H9 (cell line): ENCODE measurements around the gene CFAP90. TPM values are rescaled to one million over a fixed set of nuclear protein-coding genes. Genes with fewer than 3 reads are reported as not detected.

Source experiments
- DNase-seq: peaks from one replicate; pipeline ENCODE4 v3.0.0-alpha.2; 2017
- H2AFZ ChIP-seq: one replicate; pipeline ENCODE4 v1.6.1; 2013; ENCODE audit warnings: mild to moderate bottlenecking, low read length, control low read depth, moderate library complexity
- H2AK5ac ChIP-seq: 2 replicates; pipeline ENCODE4 v1.6.1; 2013; ENCODE audit warnings: low read length, control low read depth, mixed read lengths; ENCODE audit not compliant: insufficient read length
- H2BK120ac ChIP-seq: one replicate; pipeline ENCODE4 v1.6.1; 2013; ENCODE audit warnings: low read depth, mild to moderate bottlenecking, low read length, control low read depth, inconsistent platforms; ENCODE audit not compliant: poor library complexity, severe bottlenecking
- H2BK12ac ChIP-seq: 2 replicates; pipeline ENCODE4 v1.6.1; 2013; ENCODE audit warnings: low read length, control low read depth, mixed read lengths, low read depth; ENCODE audit not compliant: insufficient read length
- H2BK15ac ChIP-seq: 2 replicates; pipeline ENCODE4 v1.6.1; 2013; ENCODE audit warnings: low read depth, low read length, control low read depth
- H2BK20ac ChIP-seq: one replicate; pipeline ENCODE4 v1.6.1; 2013; ENCODE audit warnings: low read depth, mild to moderate bottlenecking, low read length, control low read depth, inconsistent platforms; ENCODE audit not compliant: poor library complexity, severe bottlenecking
- H2BK5ac ChIP-seq: 2 replicates; pipeline ENCODE4 v1.6.1; 2013; ENCODE audit warnings: low read length, control low read depth, mixed read lengths; ENCODE audit not compliant: insufficient read length
- H3K14ac ChIP-seq: 2 replicates; pipeline ENCODE4 v1.6.1; 2013; ENCODE audit warnings: low read length, control low read depth; ENCODE audit not compliant: insufficient read depth
- H3K18ac ChIP-seq: 2 replicates; pipeline ENCODE4 v1.6.1; 2013; ENCODE audit warnings: low read depth, mild to moderate bottlenecking, mixed read lengths, low read length, control low read depth; ENCODE audit not compliant: insufficient read length
- H3K23ac ChIP-seq: 2 replicates; pipeline ENCODE4 v1.6.1; 2013; ENCODE audit warnings: low read length, control low read depth, mixed read lengths, low read depth; ENCODE audit not compliant: insufficient read length
- H3K23me2 ChIP-seq: 2 replicates; pipeline ENCODE4 v1.6.1; 2013; ENCODE audit warnings: low read depth, mild to moderate bottlenecking, mixed read lengths, low read length, control low read depth; ENCODE audit not compliant: insufficient read length, poor library complexity, severe bottlenecking
- H3K27ac ChIP-seq: 2 replicates; pipeline ENCODE4 v1.5.1; 2013; ENCODE audit warnings: low read length, control low read depth, mixed read lengths, low read depth; ENCODE audit not compliant: insufficient read length
- H3K27me3 ChIP-seq: 2 replicates; pipeline ENCODE4 v1.6.1; 2013; ENCODE audit warnings: low read length, control low read depth, inconsistent platforms; ENCODE audit not compliant: insufficient read depth
- H3K4ac ChIP-seq: 2 replicates; pipeline ENCODE4 v1.6.1; 2013; ENCODE audit warnings: low read depth, mild to moderate bottlenecking, control low read depth, inconsistent platforms, low read length, moderate library complexity
- H3K4me1 ChIP-seq: 2 replicates; pipeline ENCODE4 v1.6.1; 2013; ENCODE audit warnings: low read length, control low read depth, inconsistent platforms; ENCODE audit not compliant: insufficient read depth
- H3K4me2 ChIP-seq: 2 replicates; pipeline ENCODE4 v1.6.1; 2013; ENCODE audit warnings: low read length, control low read depth, mixed read lengths; ENCODE audit not compliant: insufficient read length, insufficient read depth
- H3K56ac ChIP-seq: 2 replicates; pipeline ENCODE4 v1.6.1; 2013; ENCODE audit warnings: low read depth, mild to moderate bottlenecking, mixed read lengths, low read length, control low read depth; ENCODE audit not compliant: insufficient read length
- H3K79me1 ChIP-seq: 2 replicates; pipeline ENCODE4 v1.6.1; 2013; ENCODE audit warnings: low read depth, mild to moderate bottlenecking, moderate library complexity, low read length, control low read depth, inconsistent platforms; ENCODE audit not compliant: insufficient read depth, poor library complexity, severe bottlenecking
- H3K79me2 ChIP-seq: 2 replicates; pipeline ENCODE4 v1.6.1; 2013; ENCODE audit warnings: low read length, control low read depth, inconsistent platforms; ENCODE audit not compliant: insufficient read depth
- H3K9ac ChIP-seq: 2 replicates; pipeline ENCODE4 v1.6.1; 2013; ENCODE audit warnings: low read length, control low read depth, mixed read lengths; ENCODE audit not compliant: insufficient read length; ENCODE audit errors: extremely low read depth
- H3K9me3 ChIP-seq: one replicate; pipeline ENCODE4 v1.6.1; 2013; ENCODE audit warnings: low read depth, low read length, inconsistent platforms; ENCODE audit not compliant: control insufficient read depth
- H3T11ph ChIP-seq: one replicate; pipeline ENCODE4 v1.6.1; 2013; ENCODE audit warnings: mild to moderate bottlenecking, low read length, control low read depth, inconsistent platforms
- H4K20me1 ChIP-seq: one replicate; pipeline ENCODE4 v1.6.1; 2013; ENCODE audit not compliant: control insufficient read depth, insufficient read length, insufficient read depth
- H4K5ac ChIP-seq: 2 replicates; pipeline ENCODE4 v1.6.1; 2013; ENCODE audit warnings: low read depth, mild to moderate bottlenecking, mixed read lengths, low read length, control low read depth; ENCODE audit not compliant: insufficient read length
- H4K8ac ChIP-seq: replicated peaks from 2 replicates; pipeline ENCODE4 v1.6.1; 2013; ENCODE audit warnings: low read length, control low read depth, mixed read lengths, low read depth; ENCODE audit not compliant: insufficient read length
- H4K91ac ChIP-seq: 2 replicates; pipeline ENCODE4 v1.6.1; 2013; ENCODE audit warnings: low read depth, mild to moderate bottlenecking, moderate library complexity, mixed read lengths, low read length, control low read depth; ENCODE audit not compliant: insufficient read length
- H3K27ac Mint-ChIP-seq, 3 experiments: 2 replicates in 2 of 3; 3 replicates in 1 of 3; pipeline ENCODE4 v1.8.0; 2020 to 2021; ENCODE audit warnings: mixed read lengths in 3 of 3, mild to moderate bottlenecking in 1 of 3, moderate library complexity in 1 of 3
- H3K27me3 Mint-ChIP-seq: 2 replicates; pipeline ENCODE4 v1.8.0; 2021; ENCODE audit warnings: low read depth, mild to moderate bottlenecking, moderate library complexity, mixed read lengths
- H3K36me3 Mint-ChIP-seq, 3 experiments: 2 replicates in 2 of 3; 3 replicates in 1 of 3; pipeline ENCODE4 v1.8.0; 2020 to 2021; ENCODE audit warnings: low read depth in 3 of 3, mixed read lengths in 3 of 3; ENCODE audit not compliant: insufficient read depth in 1 of 3
- H3K4me1 Mint-ChIP-seq, 2 experiments: 2 replicates each; pipeline ENCODE4 v1.8.0; 2020; ENCODE audit warnings: mixed read lengths in 2 of 2
- H3K4me3 Mint-ChIP-seq, 2 experiments: 2 replicates in 1 of 2; 3 replicates in 1 of 2; pipeline ENCODE4 v1.8.0; 2020 to 2021; ENCODE audit warnings: mild to moderate bottlenecking in 2 of 2, mixed read lengths in 2 of 2, moderate library complexity in 1 of 2
- H3K9me3 Mint-ChIP-seq, 2 experiments: 2 replicates in 1 of 2; 3 replicates in 1 of 2; pipeline ENCODE4 v1.8.0; 2020; ENCODE audit warnings: mild to moderate bottlenecking in 2 of 2, mixed read lengths in 2 of 2, moderate library complexity in 1 of 2
- WGBS: extraction: QIAGEN DNeasy Blood & Tissue Kit; methylation state at CpG from one replicate; pipeline ENCODE4 v1.1.7; 2013; ENCODE audit warnings: missing lambda C conversion rate, low lambda C conversion rate, mixed read lengths; ENCODE audit not compliant: insufficient read length; ENCODE audit errors: extremely low coverage; 5-methylcytosine and 5-hydroxymethylcytosine counted together
- total RNA-seq: library from RNA; stranded (reverse); gene quantifications from 2 replicates; pipeline ENCODE4 v1.2.1, GENCODE V29; 2021
- TF ChIP-seq, protein P1 (sequence below): fragments of 200-600 bp; sonication (generic); conservative IDR thresholded peaks from 3 replicates; pipeline ENCODE4 v1.8.0; 2021; ENCODE audit warnings: antibody characterized with exemption, mild to moderate bottlenecking

The CFAP90 gene
- total RNA-seq, 1 experiment from 2014 or later: 0.44 TPM

DNA sequence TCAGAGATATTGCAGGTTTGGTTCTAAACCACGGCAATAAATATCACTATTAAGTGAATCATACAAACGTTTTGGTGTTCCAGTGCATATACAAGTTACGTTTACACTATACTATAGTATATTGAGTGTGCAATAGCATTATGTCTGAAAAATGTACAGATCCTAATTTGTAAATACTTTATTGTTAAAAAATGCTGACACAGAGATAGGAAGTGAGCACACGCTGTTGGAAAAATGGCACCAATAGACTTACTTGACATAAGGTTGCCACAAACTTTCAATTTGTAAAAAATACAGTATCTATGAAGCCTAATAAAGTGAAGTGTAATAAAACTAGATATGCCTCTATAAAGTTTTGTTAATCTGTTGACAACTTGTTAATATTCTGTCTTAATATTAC is 16.0 kb downstream of the CFAP90 start:
- no peaks in the 10 kb centered on the region for H3K27me3 ChIP-seq
- H2BK12ac ChIP-seq: no peak overlapping the region
- no peaks in the 10 kb centered on the region; the same call in none of the 2 replicates for H3K27me3 Mint-ChIP-seq
- TF ChIP-seq, protein P1, sequence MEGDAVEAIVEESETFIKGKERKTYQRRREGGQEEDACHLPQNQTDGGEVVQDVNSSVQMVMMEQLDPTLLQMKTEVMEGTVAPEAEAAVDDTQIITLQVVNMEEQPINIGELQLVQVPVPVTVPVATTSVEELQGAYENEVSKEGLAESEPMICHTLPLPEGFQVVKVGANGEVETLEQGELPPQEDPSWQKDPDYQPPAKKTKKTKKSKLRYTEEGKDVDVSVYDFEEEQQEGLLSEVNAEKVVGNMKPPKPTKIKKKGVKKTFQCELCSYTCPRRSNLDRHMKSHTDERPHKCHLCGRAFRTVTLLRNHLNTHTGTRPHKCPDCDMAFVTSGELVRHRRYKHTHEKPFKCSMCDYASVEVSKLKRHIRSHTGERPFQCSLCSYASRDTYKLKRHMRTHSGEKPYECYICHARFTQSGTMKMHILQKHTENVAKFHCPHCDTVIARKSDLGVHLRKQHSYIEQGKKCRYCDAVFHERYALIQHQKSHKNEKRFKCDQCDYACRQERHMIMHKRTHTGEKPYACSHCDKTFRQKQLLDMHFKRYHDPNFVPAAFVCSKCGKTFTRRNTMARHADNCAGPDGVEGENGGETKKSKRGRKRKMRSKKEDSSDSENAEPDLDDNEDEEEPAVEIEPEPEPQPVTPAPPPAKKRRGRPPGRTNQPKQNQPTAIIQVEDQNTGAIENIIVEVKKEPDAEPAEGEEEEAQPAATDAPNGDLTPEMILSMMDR: no peak
- H3K56ac ChIP-seq: no peak overlapping the region
- H3K27ac Mint-ChIP-seq: no peak overlapping the region
- H2BK120ac ChIP-seq: no peak overlapping the region
- H3K4me3 Mint-ChIP-seq: no peak overlapping the region
- no peak overlapping the region for H3K14ac ChIP-seq
- H3K79me2 ChIP-seq: no peaks in the 10 kb centered on the region
- H2AFZ ChIP-seq: no peak overlapping the region
- no peak overlapping the region for H4K5ac ChIP-seq
- H3K18ac ChIP-seq: no peak overlapping the region
- H3K4ac ChIP-seq: no peak overlapping the region
- H2BK15ac ChIP-seq: no peak overlapping the region
- no peaks in the 10 kb centered on the region for H3K79me1 ChIP-seq
- H3K23ac ChIP-seq: no peak overlapping the region
- DNase-seq: no peak
- H2BK20ac ChIP-seq: no peak overlapping the region
- H3K23me2 ChIP-seq: no peaks in the 10 kb centered on the region
- H3K36me3 Mint-ChIP-seq: no peaks in the 10 kb centered on the region
- no peaks in the 10 kb centered on the region; a peak in 1 of 5 replicates for H3K9me3 Mint-ChIP-seq
- no peak overlapping the region for H2BK5ac ChIP-seq
- no CpG with 5 or more reads among the region's 4 CpGs for WGBS
- H3K9ac ChIP-seq: no peak overlapping the region
- H3T11ph ChIP-seq: no peak overlapping the region
- H3K4me1 Mint-ChIP-seq: no peaks in the 10 kb centered on the region
- H3K27ac ChIP-seq: no peak overlapping the region
- no peak overlapping the region for H3K4me2 ChIP-seq
- no peak overlapping the region for H4K91ac ChIP-seq
- H4K20me1 ChIP-seq: no peaks in the 10 kb centered on the region
- no peaks in the 10 kb centered on the region for H3K4me1 ChIP-seq
- H4K8ac ChIP-seq: no peak overlapping the region
- H2AK5ac ChIP-seq: no peak overlapping the region
- no peaks in the 10 kb centered on the region for H3K9me3 ChIP-seq
